GM23338 (cell line): ENCODE measurements around the gene TBC1D9. TPM values are rescaled to one million over a fixed set of nuclear protein-coding genes. Genes with fewer than 3 reads are reported as not detected.

Experiments
- ATAC-seq: fragments of 200-7000 bp; cut with Tn5 transposase; 3 replicates; pipeline ENCODE4 v1.9.1; 2020
- DNase-seq: peaks from one replicate; pipeline ENCODE4 v3.0.0-alpha.2; 2015; ENCODE audit warnings: low spot score
- H2AFZ ChIP-seq: fragments of 200-600 bp; sonication (generic); 2 replicates; pipeline ENCODE4 v1.8.0; 2016; ENCODE audit warnings: antibody characterized with exemption, mild to moderate bottlenecking, moderate library complexity
- H3F3A ChIP-seq: fragments of 200-600 bp; sonication (generic); replicated peaks from 2 replicates; pipeline ENCODE4 v1.8.0; 2017; ENCODE audit warnings: antibody characterized with exemption, mixed run types, low read depth
- H3K27ac ChIP-seq: fragments of 200-600 bp; sonication (generic); 2 replicates; pipeline ENCODE4 v1.6.1; 2016; ENCODE audit warnings: low read depth
- H3K27me3 ChIP-seq: fragments of 200-600 bp; sonication (generic); 2 replicates; pipeline ENCODE4 v1.8.0; 2016; ENCODE audit warnings: mild to moderate bottlenecking, mixed run types, moderate library complexity; ENCODE audit not compliant: insufficient read depth
- H3K36me3 ChIP-seq: fragments of 200-600 bp; sonication (generic); 2 replicates; pipeline ENCODE4 v1.8.0; 2016; ENCODE audit warnings: mild to moderate bottlenecking; ENCODE audit not compliant: insufficient read depth
- H3K4me1 ChIP-seq: fragments of 200-600 bp; sonication (generic); 2 replicates; pipeline ENCODE4 v1.8.0; 2016; ENCODE audit warnings: mild to moderate bottlenecking, moderate library complexity; ENCODE audit not compliant: insufficient read depth
- H3K4me2 ChIP-seq: fragments of 200-600 bp; sonication (generic); 2 replicates; pipeline ENCODE4 v1.7.1; 2017; ENCODE audit warnings: mixed run types
- H3K4me3 ChIP-seq: fragments of 200-600 bp; sonication (generic); 2 replicates; pipeline ENCODE4 v1.6.1; 2016; ENCODE audit warnings: mixed run types
- H3K79me2 ChIP-seq: fragments of 200-600 bp; sonication (generic); replicated peaks from 2 replicates; pipeline ENCODE4 v1.8.0; 2017; ENCODE audit warnings: mild to moderate bottlenecking; ENCODE audit not compliant: insufficient read depth
- H3K9me2 ChIP-seq: fragments of 200-600 bp; sonication (generic); 2 replicates; pipeline ENCODE4 v1.8.0; 2017; ENCODE audit not compliant: insufficient read depth
- H4K20me1 ChIP-seq: fragments of 200-600 bp; sonication (generic); replicated peaks from 2 replicates; pipeline ENCODE4 v1.8.0; 2017; ENCODE audit warnings: mild to moderate bottlenecking; ENCODE audit not compliant: insufficient read depth
- H3K27ac Mint-ChIP-seq: 2 replicates; pipeline ENCODE4 v1.8.0; 2020; ENCODE audit warnings: inconsistent platforms, mild to moderate bottlenecking, moderate library complexity, mixed read lengths
- H3K27me3 Mint-ChIP-seq: 3 replicates; pipeline ENCODE4 v1.8.0; 2022; ENCODE audit warnings: low read depth, mild to moderate bottlenecking, moderate library complexity, mixed read lengths, inconsistent platforms; ENCODE audit not compliant: insufficient read depth, poor library complexity
- H3K36me3 Mint-ChIP-seq: 3 replicates; pipeline ENCODE4 v1.8.0; 2021; ENCODE audit warnings: low read depth, mild to moderate bottlenecking, inconsistent platforms, moderate library complexity, mixed read lengths
- H3K4me1 Mint-ChIP-seq: 3 replicates; pipeline ENCODE4 v1.8.0; 2020; ENCODE audit warnings: mild to moderate bottlenecking, inconsistent platforms, mixed read lengths
- H3K4me3 Mint-ChIP-seq: 3 replicates; pipeline ENCODE4 v1.8.0; 2021; ENCODE audit warnings: moderate library complexity, mild to moderate bottlenecking, inconsistent platforms, mixed read lengths
- H3K9me3 Mint-ChIP-seq: 3 replicates; pipeline ENCODE4 v1.8.0; 2020; ENCODE audit warnings: moderate library complexity, mild to moderate bottlenecking, inconsistent platforms, mixed read lengths
- CTCF ChIP-seq, 2 experiments: fragments of 200-600 bp in 1 of 2; sonication (generic) in 1 of 2; conservative IDR thresholded peaks; 2 replicates each; pipeline versions ENCODE4 v1.5.1 to v1.6.1; 2016 to 2017; ENCODE audit warnings: antibody characterized with exemption in 2 of 2, low read depth in 2 of 2, mild to moderate bottlenecking in 2 of 2, moderate library complexity in 1 of 2
- ETS1 ChIP-seq: IDR thresholded peaks from 2 replicates; pipeline ENCODE4 v1.6.1; 2016; ENCODE audit warnings: antibody characterized with exemption
- JUNB ChIP-seq: IDR thresholded peaks from one replicate; pipeline ENCODE4 v1.6.1; 2016; ENCODE audit warnings: antibody characterized with exemption; ENCODE audit not compliant: unreplicated experiment
- ZNF114 ChIP-seq: fragments of 250-450 bp; sonication (Bioruptor Pico); IDR thresholded peaks from 2 replicates; pipeline ENCODE4 v1.5.0; 2020; ENCODE audit warnings: mild to moderate bottlenecking, moderate library complexity
- polyA plus RNA-seq: library from polyadenylated mRNA; unstranded; fragments of >200 nt; fragmentation: Nextera tagmentation; extraction: Ambion mirVana; gene quantifications from 2 replicates; pipeline ENCODE4 v1.2.1, GENCODE V29; 2016
- total RNA-seq: library from RNA; depleted of rRNA; stranded (reverse); fragments of >200 nt; shearing (Covaris generic); gene quantifications from 2 replicates; pipeline ENCODE4 v1.2.3, GENCODE V29; 2014
- TF ChIP-seq, protein P1 (sequence below): fragments of 250-450 bp; sonication (Bioruptor Pico); IDR thresholded peaks from 2 replicates; pipeline ENCODE4 v1.5.0; 2020; ENCODE audit warnings: mild to moderate bottlenecking, moderate library complexity

TBC1D9 gene
- total and polyA plus RNA-seq, 2 experiments from 2014 or later, result 0.03 to 0.56 TPM

- H3K4me3 Mint-ChIP-seq, result no peak overlapping the region
- no peak overlapping the region for H3K4me3 ChIP-seq
- no peaks in the 10 kb centered on the region for H3K79me2 ChIP-seq
- no peaks in the 10 kb centered on the region for H3K27me3 ChIP-seq
- no peaks in the 10 kb centered on the region for H3F3A ChIP-seq
- ATAC-seq (no peak), DNase-seq (no peak)
- H3K27ac ChIP-seq, result no peak overlapping the region
- H3K4me1 ChIP-seq, result peaks cover 19% of the 10 kb centered on the region
- no peaks in the 10 kb centered on the region for H3K36me3 ChIP-seq
- H3K27ac Mint-ChIP-seq, result no peak overlapping the region
- no peak for TF ChIP-seq ETS1
- no peak for TF ChIP-seq CTCF (conservative IDR thresholded peaks at IDR 0.05; ENCODE audit: low read depth in 2 of 2)
- TF ChIP-seq ZNF114 (CRISPR knock-in tag), result no peak
- no peak for TF ChIP-seq JUNB
- TF ChIP-seq, protein P1, sequence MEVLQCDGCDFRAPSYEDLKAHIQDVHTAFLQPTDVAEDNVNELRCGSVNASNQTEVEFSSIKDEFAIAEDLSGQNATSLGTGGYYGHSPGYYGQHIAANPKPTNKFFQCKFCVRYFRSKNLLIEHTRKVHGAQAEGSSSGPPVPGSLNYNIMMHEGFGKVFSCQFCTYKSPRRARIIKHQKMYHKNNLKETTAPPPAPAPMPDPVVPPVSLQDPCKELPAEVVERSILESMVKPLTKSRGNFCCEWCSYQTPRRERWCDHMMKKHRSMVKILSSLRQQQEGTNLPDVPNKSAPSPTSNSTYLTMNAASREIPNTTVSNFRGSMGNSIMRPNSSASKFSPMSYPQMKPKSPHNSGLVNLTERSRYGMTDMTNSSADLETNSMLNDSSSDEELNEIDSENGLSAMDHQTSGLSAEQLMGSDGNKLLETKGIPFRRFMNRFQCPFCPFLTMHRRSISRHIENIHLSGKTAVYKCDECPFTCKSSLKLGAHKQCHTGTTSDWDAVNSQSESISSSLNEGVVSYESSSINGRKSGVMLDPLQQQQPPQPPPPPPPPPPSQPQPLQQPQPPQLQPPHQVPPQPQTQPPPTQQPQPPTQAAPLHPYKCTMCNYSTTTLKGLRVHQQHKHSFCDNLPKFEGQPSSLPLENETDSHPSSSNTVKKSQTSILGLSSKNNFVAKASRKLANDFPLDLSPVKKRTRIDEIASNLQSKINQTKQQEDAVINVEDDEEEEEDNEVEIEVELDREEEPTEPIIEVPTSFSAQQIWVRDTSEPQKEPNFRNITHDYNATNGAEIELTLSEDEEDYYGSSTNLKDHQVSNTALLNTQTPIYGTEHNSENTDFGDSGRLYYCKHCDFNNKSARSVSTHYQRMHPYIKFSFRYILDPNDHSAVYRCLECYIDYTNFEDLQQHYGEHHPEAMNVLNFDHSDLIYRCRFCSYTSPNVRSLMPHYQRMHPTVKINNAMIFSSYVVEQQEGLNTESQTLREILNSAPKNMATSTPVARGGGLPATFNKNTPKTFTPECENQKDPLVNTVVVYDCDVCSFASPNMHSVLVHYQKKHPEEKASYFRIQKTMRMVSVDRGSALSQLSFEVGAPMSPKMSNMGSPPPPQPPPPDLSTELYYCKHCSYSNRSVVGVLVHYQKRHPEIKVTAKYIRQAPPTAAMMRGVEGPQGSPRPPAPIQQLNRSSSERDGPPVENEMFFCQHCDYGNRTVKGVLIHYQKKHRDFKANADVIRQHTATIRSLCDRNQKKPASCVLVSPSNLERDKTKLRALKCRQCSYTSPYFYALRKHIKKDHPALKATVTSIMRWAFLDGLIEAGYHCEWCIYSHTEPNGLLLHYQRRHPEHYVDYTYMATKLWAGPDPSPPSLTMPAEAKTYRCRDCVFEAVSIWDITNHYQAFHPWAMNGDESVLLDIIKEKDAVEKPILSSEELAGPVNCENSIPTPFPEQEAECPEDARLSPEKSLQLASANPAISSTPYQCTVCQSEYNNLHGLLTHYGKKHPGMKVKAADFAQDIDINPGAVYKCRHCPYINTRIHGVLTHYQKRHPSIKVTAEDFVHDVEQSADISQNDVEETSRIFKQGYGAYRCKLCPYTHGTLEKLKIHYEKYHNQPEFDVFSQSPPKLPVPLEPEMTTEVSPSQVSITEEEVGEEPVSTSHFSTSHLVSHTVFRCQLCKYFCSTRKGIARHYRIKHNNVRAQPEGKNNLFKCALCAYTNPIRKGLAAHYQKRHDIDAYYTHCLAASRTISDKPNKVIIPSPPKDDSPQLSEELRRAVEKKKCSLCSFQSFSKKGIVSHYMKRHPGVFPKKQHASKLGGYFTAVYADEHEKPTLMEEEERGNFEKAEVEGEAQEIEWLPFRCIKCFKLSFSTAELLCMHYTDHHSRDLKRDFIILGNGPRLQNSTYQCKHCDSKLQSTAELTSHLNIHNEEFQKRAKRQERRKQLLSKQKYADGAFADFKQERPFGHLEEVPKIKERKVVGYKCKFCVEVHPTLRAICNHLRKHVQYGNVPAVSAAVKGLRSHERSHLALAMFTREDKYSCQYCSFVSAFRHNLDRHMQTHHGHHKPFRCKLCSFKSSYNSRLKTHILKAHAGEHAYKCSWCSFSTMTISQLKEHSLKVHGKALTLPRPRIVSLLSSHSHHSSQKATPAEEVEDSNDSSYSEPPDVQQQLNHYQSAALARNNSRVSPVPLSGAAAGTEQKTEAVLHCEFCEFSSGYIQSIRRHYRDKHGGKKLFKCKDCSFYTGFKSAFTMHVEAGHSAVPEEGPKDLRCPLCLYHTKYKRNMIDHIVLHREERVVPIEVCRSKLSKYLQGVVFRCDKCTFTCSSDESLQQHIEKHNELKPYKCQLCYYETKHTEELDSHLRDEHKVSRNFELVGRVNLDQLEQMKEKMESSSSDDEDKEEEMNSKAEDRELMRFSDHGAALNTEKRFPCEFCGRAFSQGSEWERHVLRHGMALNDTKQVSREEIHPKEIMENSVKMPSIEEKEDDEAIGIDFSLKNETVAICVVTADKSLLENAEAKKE (CRISPR knock-in tag), result no peak
- H3K36me3 Mint-ChIP-seq, result no peaks in the 10 kb centered on the region
- no peaks in the 10 kb centered on the region for H3K4me1 Mint-ChIP-seq
- no peak overlapping the region for H3K4me2 ChIP-seq
- no peak overlapping the region for H2AFZ ChIP-seq
- H3K27me3 Mint-ChIP-seq, result no peaks in the 10 kb centered on the region
- no peaks in the 10 kb centered on the region for H3K9me3 Mint-ChIP-seq
- peaks cover 5% of the 10 kb centered on the region; the same call in 1 of the 2 replicates for H3K9me2 ChIP-seq
- H4K20me1 ChIP-seq, result no peaks in the 10 kb centered on the region
Observed at GRCh38 chr4:140615451-140615850, 140.7 kb downstream of the TBC1D9 start.
